ENCODE measurements around the gene S100A16. TPM values are rescaled to one million over a fixed set of nuclear protein-coding genes. Genes with fewer than 3 reads are reported as not detected.

S100A16 gene
- total RNA-seq, 1 donor from 2014 or later = not detected

DNA sequence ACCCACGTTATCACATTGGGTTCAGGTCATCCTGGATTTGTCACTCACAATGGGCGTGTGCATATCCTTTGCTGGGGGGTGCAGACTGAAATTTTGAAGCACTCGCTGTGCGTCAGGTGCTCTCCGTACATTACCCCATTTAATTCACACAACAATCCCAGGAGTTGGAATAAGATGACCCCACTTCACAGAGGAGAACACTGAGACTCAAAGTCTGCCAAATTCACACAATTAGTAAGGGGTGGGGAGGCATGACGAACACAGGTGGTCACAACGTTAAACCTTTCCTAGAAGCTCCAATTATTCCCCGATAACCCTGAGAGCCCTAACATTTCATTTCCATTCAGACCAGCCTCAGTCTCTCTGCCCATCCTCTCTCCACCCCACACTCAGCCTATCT is 43.5 kb downstream of the S100A16 start:
- ChIA-PET POLR2A (interaction anchor here (1.9 to 3.9 kb wide), 2 partner anchors 24 to 36 kb away, joined by 10 to 44 read pairs; partner anchors contain the start of genes S100A4 and S100A6), CTCF (interaction anchor here (1.2 to 6.3 kb wide), 8 partner anchors 24 to 181 kb away, joined by 3 to 119 read pairs (median 8); partner anchors contain the start of genes CHTOP, S100A4 and S100A6)
- ATAC-seq (ENCODE audit: low read depth) (no peak), DNase-seq (no peak)
- Mint-ChIP-seq H3K27ac (no peak overlapping the region), H3K4me3 (no peak overlapping the region), H3K27me3 (peaks cover 6% of the 10 kb centered on the region), H3K36me3 (ENCODE audit: low read depth) (no peaks in the 10 kb centered on the region), H3K4me1 (peaks cover 48% of the 10 kb centered on the region), H3K9me3 (no peaks in the 10 kb centered on the region)
- intact Hi-C loops (cut with micrococcal nuclease) = no loop called here
- TF ChIP-seq, protein P1, sequence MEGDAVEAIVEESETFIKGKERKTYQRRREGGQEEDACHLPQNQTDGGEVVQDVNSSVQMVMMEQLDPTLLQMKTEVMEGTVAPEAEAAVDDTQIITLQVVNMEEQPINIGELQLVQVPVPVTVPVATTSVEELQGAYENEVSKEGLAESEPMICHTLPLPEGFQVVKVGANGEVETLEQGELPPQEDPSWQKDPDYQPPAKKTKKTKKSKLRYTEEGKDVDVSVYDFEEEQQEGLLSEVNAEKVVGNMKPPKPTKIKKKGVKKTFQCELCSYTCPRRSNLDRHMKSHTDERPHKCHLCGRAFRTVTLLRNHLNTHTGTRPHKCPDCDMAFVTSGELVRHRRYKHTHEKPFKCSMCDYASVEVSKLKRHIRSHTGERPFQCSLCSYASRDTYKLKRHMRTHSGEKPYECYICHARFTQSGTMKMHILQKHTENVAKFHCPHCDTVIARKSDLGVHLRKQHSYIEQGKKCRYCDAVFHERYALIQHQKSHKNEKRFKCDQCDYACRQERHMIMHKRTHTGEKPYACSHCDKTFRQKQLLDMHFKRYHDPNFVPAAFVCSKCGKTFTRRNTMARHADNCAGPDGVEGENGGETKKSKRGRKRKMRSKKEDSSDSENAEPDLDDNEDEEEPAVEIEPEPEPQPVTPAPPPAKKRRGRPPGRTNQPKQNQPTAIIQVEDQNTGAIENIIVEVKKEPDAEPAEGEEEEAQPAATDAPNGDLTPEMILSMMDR (IDR thresholded peaks at IDR 0.05) = no peak

- peak overlapping the region; percentile 55 for H3K4me3 Mint-ChIP-seq
- peaks cover 6% of the 10 kb centered on the region for H3K27me3 Mint-ChIP-seq
- ATAC-seq (ENCODE audit: low read depth) (peak; percentile 11), DNase-seq (peak; percentile 71)
- intact Hi-C loops (cut with micrococcal nuclease) = loop anchor here (1.0 kb wide), 6 partner anchors 35 to 216 kb away; partner anchors contain the start of gene CHTOP
- POLR2A ChIA-PET = interaction anchor here (0.9 to 3.9 kb wide), 5 partner anchors 23 to 66 kb away, joined by 4 to 44 read pairs (median 10); partner anchors contain the start of genes CHTOP, S100A4 and S100A6
- no peaks in the 10 kb centered on the region for H3K9me3 Mint-ChIP-seq
- CTCF ChIA-PET = interaction anchor here (0.7 to 6.3 kb wide), 21 partner anchors 17 to 217 kb away, joined by 3 to 119 read pairs (median 4); partner anchors contain the start of genes CHTOP, S100A4, S100A5 and S100A6
- TF ChIP-seq, protein P1 (IDR thresholded peaks at IDR 0.05) = peak; percentile 82
- peak overlapping the region; percentile 50 for H3K27ac Mint-ChIP-seq
- H3K4me1 Mint-ChIP-seq = peaks cover 48% of the 10 kb centered on the region
- no peaks in the 10 kb centered on the region for H3K36me3 Mint-ChIP-seq (ENCODE audit: low read depth)
Observed at GRCh38 chr1:153568367-153569099, 44.4 kb downstream of the S100A16 start.

GRCh38 chr1:153567621-153568366 is 45.1 kb downstream of the S100A16 start:
- H3K36me3 Mint-ChIP-seq (ENCODE audit: low read depth) = no peaks in the 10 kb centered on the region
- TF ChIP-seq, protein P1 (IDR thresholded peaks at IDR 0.05) = no peak
- DNase-seq (no peak), ATAC-seq (ENCODE audit: low read depth) (no peak)
- peaks cover 6% of the 10 kb centered on the region for H3K27me3 Mint-ChIP-seq
- POLR2A ChIA-PET = interaction anchor here (0.9 to 3.9 kb wide), 5 partner anchors 23 to 67 kb away, joined by 4 to 44 read pairs (median 10); partner anchors contain the start of genes CHTOP, S100A4 and S100A6
- no peak overlapping the region for H3K4me3 Mint-ChIP-seq
- CTCF ChIA-PET = interaction anchor here (0.8 to 6.3 kb wide), 19 partner anchors 17 to 217 kb away, joined by 3 to 119 read pairs (median 4); partner anchors contain the start of genes CHTOP, S100A4, S100A5 and S100A6
- peaks cover 42% of the 10 kb centered on the region for H3K4me1 Mint-ChIP-seq
- no peaks in the 10 kb centered on the region for H3K9me3 Mint-ChIP-seq
- peak overlapping the region; percentile 59 for H3K27ac Mint-ChIP-seq
- intact Hi-C loops (cut with micrococcal nuclease) = loop anchor here (1.0 kb wide), 6 partner anchors 34 to 215 kb away; partner anchors contain the start of gene CHTOP

DNA sequence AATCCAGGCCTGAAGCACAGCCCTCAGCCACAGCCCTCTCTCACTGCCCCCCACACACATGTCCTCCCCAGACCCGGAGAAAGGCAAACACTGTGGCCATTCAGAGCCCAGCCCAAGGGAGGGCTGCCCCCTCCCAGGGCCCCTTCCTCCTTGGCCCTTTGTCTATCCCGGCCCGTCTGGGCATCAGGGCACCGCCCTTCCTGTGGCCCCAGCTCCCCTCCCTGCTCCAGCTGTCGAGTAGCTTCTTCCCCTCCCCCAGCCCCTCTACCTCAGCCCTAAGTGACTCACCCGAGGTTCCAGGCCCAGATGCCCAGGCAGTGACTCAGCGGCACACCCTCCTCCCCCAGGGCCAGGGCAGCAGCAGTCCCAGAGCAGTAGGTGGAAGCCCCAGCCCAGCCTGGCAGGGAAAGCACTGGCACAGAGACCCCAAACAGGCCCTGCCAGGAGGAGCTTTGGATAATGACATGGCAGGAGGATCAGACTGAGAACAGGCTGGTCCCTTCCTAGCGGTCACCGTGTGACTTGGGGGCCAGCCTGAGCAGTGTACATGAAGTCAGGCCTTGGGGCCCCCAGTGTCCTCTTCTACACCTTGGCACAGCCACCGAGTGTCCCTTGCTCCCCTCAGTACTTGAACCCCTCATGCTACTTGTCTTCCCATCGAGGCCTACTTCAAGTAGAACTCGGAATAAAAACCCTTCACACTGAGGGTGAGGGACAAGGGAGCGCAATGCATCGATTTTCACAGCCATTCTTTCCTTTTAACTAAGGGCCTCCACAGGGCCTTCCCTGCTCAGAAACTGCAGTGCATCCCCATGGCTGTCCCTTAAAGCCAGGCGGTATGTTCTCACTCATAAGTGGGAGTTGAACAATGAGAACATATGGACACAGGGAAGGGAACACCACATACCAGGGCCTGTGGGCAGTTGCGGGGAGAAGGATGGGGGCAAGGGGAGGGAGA is 46.2 kb downstream of the S100A16 start:
- peak overlapping the region; percentile 99 for H3K27ac Mint-ChIP-seq
- H3K36me3 Mint-ChIP-seq (ENCODE audit: low read depth) = no peaks in the 10 kb centered on the region
- peak; percentile 82 for ATAC-seq (ENCODE audit: low read depth)
- CTCF ChIA-PET = interaction anchor here (0.7 to 2.4 kb wide), 7 partner anchors 22 to 214 kb away, joined by 3 to 22 read pairs (median 7); partner anchors contain the start of gene S100A6
- H3K9me3 Mint-ChIP-seq = no peaks in the 10 kb centered on the region
- peak; percentile 71 for DNase-seq
- peaks cover 36% of the 10 kb centered on the region for H3K4me1 Mint-ChIP-seq
- TF ChIP-seq, protein P1 (IDR thresholded peaks at IDR 0.05) = no peak
- POLR2A ChIA-PET = interaction anchor here (0.6 to 4.3 kb wide), 21 partner anchors 9 to 423 kb away, joined by 3 to 115 read pairs (median 5); partner anchors contain the start of genes CHTOP, ILF2, INTS3 and JTB
- intact Hi-C loops (cut with micrococcal nuclease) = loop anchor here (1.0 kb wide), 2 partner anchors 21 to 30 kb away; partner anchors contain the start of gene S100A4
- peak overlapping the region; percentile 70 for H3K4me3 Mint-ChIP-seq
- peaks cover 6% of the 10 kb centered on the region for H3K27me3 Mint-ChIP-seq
